SHP77 (cell line): ENCODE measurements around the gene CGB8.
"Not testable (repeated sequence)": the region's sequence is repeated elsewhere in the genome, so short reads cannot be mapped to it uniquely, and the experiment has no call there.

Source experiments
- DNase-seq, 2 experiments: peaks; one replicate each; lab custom pipeline; 2025; lab: John Stamatoyannopoulos, UW

Gene CGB8

GRCh38 chr19:49064768-49065611 is 16.1 kb upstream of the CGB8 start, which contains the start of gene NTF4:
NTF4 (minus strand) TSS chr19:49064818; CDS start chr19:49061997, 2,821 bp downstream.
- DNase-seq = no peak

DNA sequence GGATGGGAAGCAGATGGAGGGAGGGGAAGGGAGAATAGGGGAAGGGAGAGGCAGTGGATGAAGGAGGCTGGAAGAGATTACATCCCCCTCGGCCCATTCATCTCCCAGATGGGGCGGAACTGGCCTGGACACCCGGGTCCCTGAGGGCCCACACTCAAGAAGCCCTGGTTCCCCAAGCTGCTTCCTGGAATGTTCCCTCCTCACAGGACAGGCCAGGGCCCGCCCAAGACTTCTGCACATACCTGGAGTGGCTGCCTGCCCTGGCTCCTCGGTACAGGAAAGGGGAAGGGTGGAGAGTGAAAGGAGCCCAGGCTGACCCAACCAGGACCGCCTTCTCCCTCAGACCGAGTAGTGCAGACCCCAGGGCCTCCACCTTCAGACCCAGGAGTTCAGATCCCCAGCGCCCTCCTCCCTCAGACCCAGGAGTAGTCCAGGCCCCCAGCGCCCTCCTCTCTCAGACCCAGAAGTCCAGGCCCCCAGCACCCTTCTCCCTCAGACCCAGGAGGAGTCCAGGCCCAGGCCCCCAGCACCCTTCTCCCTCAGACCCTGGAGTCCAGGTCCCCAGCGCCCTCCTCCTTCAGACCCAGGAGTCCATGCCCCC is 15.2 kb upstream of the CGB8 start:
- no peak for DNase-seq

DNA sequence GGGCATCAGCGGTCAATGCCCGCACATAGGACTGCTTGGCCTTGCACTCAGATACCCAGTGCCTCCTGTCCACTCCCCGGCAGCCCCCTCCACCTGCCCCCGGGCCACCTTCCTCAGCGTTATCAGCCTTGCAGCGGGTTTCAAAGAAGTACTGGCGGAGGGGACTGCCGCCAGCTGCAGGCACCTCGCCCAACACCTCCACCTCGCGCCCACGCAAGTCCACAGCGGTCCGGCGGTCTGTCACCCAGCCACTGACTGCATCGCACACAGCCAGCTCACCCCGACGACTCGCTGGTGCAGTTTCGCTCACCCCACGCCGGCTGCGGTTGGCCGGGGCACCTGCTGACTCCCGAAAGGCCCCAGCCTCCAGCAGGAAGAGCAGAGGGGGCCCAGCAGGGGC is 12.5 kb upstream of the CGB8 start:
- no peak for DNase-seq

GRCh38 chr19:49061000-49061399 is 12.1 kb upstream of the CGB8 start:
- DNase-seq = no peak

- no peak for DNase-seq
These were observed 10.1 kb upstream of the CGB8 start for GRCh38 chr19:49059053-49059452.

DNA sequence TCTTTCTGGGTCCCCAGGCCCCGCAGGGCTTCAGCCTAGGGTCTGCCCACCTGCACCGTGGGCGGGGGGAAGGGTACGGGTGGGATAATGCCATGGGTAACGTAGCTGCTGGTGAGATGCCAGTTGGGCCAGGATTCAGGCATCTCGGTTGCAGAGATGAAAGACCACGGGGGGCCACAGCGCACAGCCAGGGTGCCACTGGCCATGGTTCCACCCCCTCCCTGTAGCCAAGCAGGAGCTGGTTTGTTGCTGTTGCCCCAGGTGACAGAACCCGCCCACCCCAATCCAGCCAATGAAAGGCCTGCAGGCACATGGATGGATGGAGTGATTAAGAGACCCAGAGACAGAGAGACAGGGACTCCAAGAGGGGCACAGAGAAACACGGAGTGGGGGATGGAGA is 9.7 kb upstream of the CGB8 start:
- DNase-seq = no peak

- DNase-seq = no peak
These were observed 8.8 kb upstream of the CGB8 start, which contains the start of gene CGB7 for GRCh38 chr19:49057636-49058234. CGB7 (minus strand) TSS chr19:49057749; CDS start chr19:49055375, 2,374 bp downstream.

- not testable (repeated sequence) for DNase-seq
These were observed 8.1 kb upstream of the CGB8 start for GRCh38 chr19:49056902-49057596.

GRCh38 chr19:49056101-49056901 is 7.4 kb upstream of the CGB8 start:
- DNase-seq = peak; percentile 18 to 47

DNA sequence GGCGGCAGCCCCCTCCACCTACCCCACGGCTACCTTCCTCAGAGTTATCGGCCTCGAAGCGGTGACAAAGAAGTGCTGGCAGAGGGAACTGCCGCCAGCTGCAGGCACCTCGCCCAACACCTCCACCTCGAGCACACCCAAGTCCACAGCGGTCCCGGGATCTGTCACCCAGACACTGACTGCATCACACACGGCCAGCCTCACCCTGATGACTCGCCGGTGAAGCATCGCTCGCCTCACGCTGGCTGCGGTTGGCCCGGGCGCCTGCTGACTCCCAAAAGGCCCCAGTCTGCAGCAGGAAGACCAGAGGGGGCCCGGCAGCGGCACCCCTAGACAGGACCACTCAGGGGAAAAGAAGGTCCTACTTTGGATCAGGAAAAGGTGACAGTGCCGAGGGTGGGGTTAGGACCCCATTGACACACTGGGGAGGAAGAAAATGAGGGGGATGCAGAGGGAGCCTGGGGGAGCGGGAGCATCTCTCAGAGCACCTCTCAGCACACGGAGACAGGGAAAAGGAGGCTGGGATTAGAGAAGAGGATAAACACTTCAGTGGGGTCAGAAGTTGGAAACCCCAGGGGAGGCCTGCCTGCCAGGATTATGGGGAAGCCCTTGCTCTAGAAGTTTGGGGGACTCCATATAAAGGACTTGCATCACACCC is 1.6 kb upstream of the CGB8 start:
- DNase-seq = not testable (repeated sequence)

DNA sequence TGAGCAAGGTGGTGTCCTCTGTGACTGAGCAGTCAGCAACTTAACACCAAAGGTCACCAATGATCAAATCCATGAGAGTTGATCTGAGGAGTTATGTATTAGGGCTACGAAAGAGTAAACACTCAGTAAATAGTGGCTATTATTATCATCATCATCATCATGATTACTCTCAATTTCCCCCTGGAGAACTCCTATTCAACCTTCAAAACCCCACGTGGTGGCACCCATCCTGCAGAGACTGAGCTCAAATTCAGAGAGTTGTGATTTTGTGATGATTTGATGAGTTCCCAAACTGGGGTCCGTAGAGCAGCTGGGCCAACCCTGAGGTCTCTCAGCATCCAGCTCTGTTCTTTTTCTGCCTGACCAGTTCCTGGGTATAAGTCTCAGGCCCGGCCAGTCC is 923 bp upstream of the CGB8 start:
- not testable (repeated sequence) for DNase-seq

GRCh38 chr19:49043548-49043947 is 5.4 kb downstream of the CGB8 start, which contains the start of gene CGB5:
CGB5 (plus strand) TSS chr19:49043848; CDS start chr19:49044210, 362 bp downstream.
- not testable (repeated sequence) for DNase-seq

- not testable (repeated sequence) for DNase-seq
These were observed 6.2 kb downstream of the CGB8 start for GRCh38 chr19:49042666-49043065.

DNA sequence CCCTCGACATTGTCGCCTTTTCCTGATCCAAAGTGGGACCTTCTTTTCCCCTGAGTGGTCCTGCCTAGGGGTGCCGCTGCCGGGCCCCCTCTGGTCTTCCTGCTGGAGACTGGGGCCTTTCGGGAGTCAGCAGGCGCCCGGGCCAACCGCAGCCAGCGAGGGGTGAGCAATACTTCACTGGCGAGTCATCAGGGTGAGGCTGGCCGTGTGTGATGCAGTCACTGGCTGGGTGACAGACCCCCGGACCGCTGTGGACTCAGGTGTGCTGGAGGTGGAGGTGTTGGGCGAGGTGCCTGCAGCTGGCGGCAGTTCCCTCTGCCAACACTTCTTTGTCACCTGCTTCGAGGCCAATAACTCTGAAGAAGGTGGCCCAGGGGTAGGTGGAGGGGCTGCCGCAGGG is 6.7 kb downstream of the CGB8 start:
- no peak for DNase-seq

DNA sequence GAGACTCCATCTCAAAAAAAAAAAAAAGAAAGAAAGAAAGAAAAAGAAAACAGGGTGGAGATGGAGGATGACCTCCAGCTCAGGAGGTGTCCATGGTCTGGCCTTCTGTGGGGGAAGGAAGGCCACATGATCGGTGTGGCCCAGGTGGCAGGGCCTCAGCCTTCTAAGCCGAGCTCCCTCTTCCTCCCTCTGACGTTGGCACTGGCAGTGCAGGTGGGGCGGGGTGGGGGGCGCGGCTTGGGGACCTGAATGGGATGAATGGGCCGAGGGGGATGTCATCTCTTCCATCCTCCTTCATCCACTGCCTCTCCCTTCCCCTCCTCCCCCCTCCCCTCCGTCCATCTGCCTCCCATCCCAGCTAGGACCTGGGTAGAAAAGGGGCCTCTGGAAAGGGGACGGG is 9.2 kb downstream of the CGB8 start:
- DNase-seq = not testable (repeated sequence)

DNA sequence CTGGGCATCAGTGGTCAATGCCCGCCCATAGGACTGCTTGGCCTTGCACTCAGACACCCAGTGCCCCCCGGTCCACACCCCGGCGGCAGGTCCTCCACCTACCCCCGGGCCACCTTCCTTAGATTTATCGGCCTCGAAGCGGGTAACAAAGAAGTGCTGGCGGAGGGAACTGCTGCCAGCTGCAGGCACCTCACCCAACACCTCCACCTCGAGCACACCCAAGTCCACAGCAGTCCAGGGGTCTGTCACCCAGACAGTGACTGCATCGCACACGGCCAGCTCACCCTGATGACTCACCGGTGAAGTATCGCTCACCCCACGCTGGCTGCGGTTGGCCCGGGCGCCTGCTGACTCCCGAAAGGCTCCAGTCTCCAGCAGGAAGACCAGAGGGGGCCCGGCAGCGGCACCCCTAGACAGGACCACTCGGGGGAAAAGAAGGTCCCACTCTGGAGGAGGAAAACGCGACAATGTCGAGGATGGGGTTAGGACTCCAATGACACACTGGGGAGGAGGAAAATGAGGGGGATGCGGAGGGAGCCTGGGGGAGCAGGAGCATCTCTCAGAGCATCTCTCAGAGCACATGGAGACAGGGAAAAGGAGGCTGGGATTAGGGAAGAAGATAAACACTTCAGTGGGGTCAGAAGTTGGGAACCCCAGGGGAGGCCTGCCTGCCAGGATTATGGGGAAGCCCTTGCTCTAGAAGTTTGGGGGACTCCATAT is 10.2 kb downstream of the CGB8 start:
- not testable (repeated sequence) for DNase-seq

GRCh38 chr19:49038111-49038510 is 10.8 kb downstream of the CGB8 start:
- not testable (repeated sequence) for DNase-seq

GRCh38 chr19:49036815-49037214 is 12.1 kb downstream of the CGB8 start, which contains the start of gene CGB1:
CGB1 (minus strand) TSS chr19:49036895; CDS start chr19:49036711, 184 bp downstream.
- peak; percentile 84 to 94 for DNase-seq

GRCh38 chr19:49031642-49032301 is 17.1 kb downstream of the CGB8 start, which contains the start of gene CGB2:
CGB2 (plus strand) TSS chr19:49031890; CDS start chr19:49032096, 206 bp downstream.
- DNase-seq = peak; percentile 78 to 79
